H9 (cell line): ENCODE data around the gene BCL2L15. TPM values are rescaled to one million over a fixed set of nuclear protein-coding genes. Genes with fewer than 3 reads are reported as not detected.

Experiments
- DNase-seq: peaks from one replicate; pipeline ENCODE4 v3.0.0-alpha.2; 2017
- H2AFZ ChIP-seq: one replicate; pipeline ENCODE4 v1.6.1; 2013; ENCODE audit warnings: mild to moderate bottlenecking, low read length, control low read depth, moderate library complexity
- H2AK5ac ChIP-seq: 2 replicates; pipeline ENCODE4 v1.6.1; 2013; ENCODE audit warnings: low read length, control low read depth, mixed read lengths; ENCODE audit not compliant: insufficient read length
- H2BK120ac ChIP-seq: one replicate; pipeline ENCODE4 v1.6.1; 2013; ENCODE audit warnings: low read depth, mild to moderate bottlenecking, low read length, control low read depth, inconsistent platforms; ENCODE audit not compliant: poor library complexity, severe bottlenecking
- H2BK12ac ChIP-seq: 2 replicates; pipeline ENCODE4 v1.6.1; 2013; ENCODE audit warnings: low read length, control low read depth, mixed read lengths, low read depth; ENCODE audit not compliant: insufficient read length
- H2BK15ac ChIP-seq: 2 replicates; pipeline ENCODE4 v1.6.1; 2013; ENCODE audit warnings: low read depth, low read length, control low read depth
- H2BK20ac ChIP-seq: one replicate; pipeline ENCODE4 v1.6.1; 2013; ENCODE audit warnings: low read depth, mild to moderate bottlenecking, low read length, control low read depth, inconsistent platforms; ENCODE audit not compliant: poor library complexity, severe bottlenecking
- H2BK5ac ChIP-seq: 2 replicates; pipeline ENCODE4 v1.6.1; 2013; ENCODE audit warnings: low read length, control low read depth, mixed read lengths; ENCODE audit not compliant: insufficient read length
- H3K14ac ChIP-seq: 2 replicates; pipeline ENCODE4 v1.6.1; 2013; ENCODE audit warnings: low read length, control low read depth; ENCODE audit not compliant: insufficient read depth
- H3K18ac ChIP-seq: 2 replicates; pipeline ENCODE4 v1.6.1; 2013; ENCODE audit warnings: low read depth, mild to moderate bottlenecking, mixed read lengths, low read length, control low read depth; ENCODE audit not compliant: insufficient read length
- H3K23ac ChIP-seq: 2 replicates; pipeline ENCODE4 v1.6.1; 2013; ENCODE audit warnings: low read length, control low read depth, mixed read lengths, low read depth; ENCODE audit not compliant: insufficient read length
- H3K23me2 ChIP-seq: 2 replicates; pipeline ENCODE4 v1.6.1; 2013; ENCODE audit warnings: low read depth, mild to moderate bottlenecking, mixed read lengths, low read length, control low read depth; ENCODE audit not compliant: insufficient read length, poor library complexity, severe bottlenecking
- H3K27ac ChIP-seq: 2 replicates; pipeline ENCODE4 v1.5.1; 2013; ENCODE audit warnings: low read length, control low read depth, mixed read lengths, low read depth; ENCODE audit not compliant: insufficient read length
- H3K27me3 ChIP-seq: 2 replicates; pipeline ENCODE4 v1.6.1; 2013; ENCODE audit warnings: low read length, control low read depth, inconsistent platforms; ENCODE audit not compliant: insufficient read depth
- H3K4ac ChIP-seq: 2 replicates; pipeline ENCODE4 v1.6.1; 2013; ENCODE audit warnings: low read depth, mild to moderate bottlenecking, control low read depth, inconsistent platforms, low read length, moderate library complexity
- H3K4me1 ChIP-seq: 2 replicates; pipeline ENCODE4 v1.6.1; 2013; ENCODE audit warnings: low read length, control low read depth, inconsistent platforms; ENCODE audit not compliant: insufficient read depth
- H3K4me2 ChIP-seq: 2 replicates; pipeline ENCODE4 v1.6.1; 2013; ENCODE audit warnings: low read length, control low read depth, mixed read lengths; ENCODE audit not compliant: insufficient read length, insufficient read depth
- H3K56ac ChIP-seq: 2 replicates; pipeline ENCODE4 v1.6.1; 2013; ENCODE audit warnings: low read depth, mild to moderate bottlenecking, mixed read lengths, low read length, control low read depth; ENCODE audit not compliant: insufficient read length
- H3K79me1 ChIP-seq: 2 replicates; pipeline ENCODE4 v1.6.1; 2013; ENCODE audit warnings: low read depth, mild to moderate bottlenecking, moderate library complexity, low read length, control low read depth, inconsistent platforms; ENCODE audit not compliant: insufficient read depth, poor library complexity, severe bottlenecking
- H3K79me2 ChIP-seq: 2 replicates; pipeline ENCODE4 v1.6.1; 2013; ENCODE audit warnings: low read length, control low read depth, inconsistent platforms; ENCODE audit not compliant: insufficient read depth
- H3K9ac ChIP-seq: 2 replicates; pipeline ENCODE4 v1.6.1; 2013; ENCODE audit warnings: low read length, control low read depth, mixed read lengths; ENCODE audit not compliant: insufficient read length; ENCODE audit errors: extremely low read depth
- H3K9me3 ChIP-seq: one replicate; pipeline ENCODE4 v1.6.1; 2013; ENCODE audit warnings: low read depth, low read length, inconsistent platforms; ENCODE audit not compliant: control insufficient read depth
- H3T11ph ChIP-seq: one replicate; pipeline ENCODE4 v1.6.1; 2013; ENCODE audit warnings: mild to moderate bottlenecking, low read length, control low read depth, inconsistent platforms
- H4K20me1 ChIP-seq: one replicate; pipeline ENCODE4 v1.6.1; 2013; ENCODE audit not compliant: control insufficient read depth, insufficient read length, insufficient read depth
- H4K5ac ChIP-seq: 2 replicates; pipeline ENCODE4 v1.6.1; 2013; ENCODE audit warnings: low read depth, mild to moderate bottlenecking, mixed read lengths, low read length, control low read depth; ENCODE audit not compliant: insufficient read length
- H4K8ac ChIP-seq: replicated peaks from 2 replicates; pipeline ENCODE4 v1.6.1; 2013; ENCODE audit warnings: low read length, control low read depth, mixed read lengths, low read depth; ENCODE audit not compliant: insufficient read length
- H4K91ac ChIP-seq: 2 replicates; pipeline ENCODE4 v1.6.1; 2013; ENCODE audit warnings: low read depth, mild to moderate bottlenecking, moderate library complexity, mixed read lengths, low read length, control low read depth; ENCODE audit not compliant: insufficient read length
- H3K27ac Mint-ChIP-seq, 3 experiments: 2 replicates in 2 of 3; 3 replicates in 1 of 3; pipeline ENCODE4 v1.8.0; 2020 to 2021; ENCODE audit warnings: mixed read lengths in 3 of 3, mild to moderate bottlenecking in 1 of 3, moderate library complexity in 1 of 3
- H3K27me3 Mint-ChIP-seq: 2 replicates; pipeline ENCODE4 v1.8.0; 2021; ENCODE audit warnings: low read depth, mild to moderate bottlenecking, moderate library complexity, mixed read lengths
- H3K36me3 Mint-ChIP-seq, 3 experiments: 2 replicates in 2 of 3; 3 replicates in 1 of 3; pipeline ENCODE4 v1.8.0; 2020 to 2021; ENCODE audit warnings: low read depth in 3 of 3, mixed read lengths in 3 of 3; ENCODE audit not compliant: insufficient read depth in 1 of 3
- H3K4me1 Mint-ChIP-seq, 2 experiments: 2 replicates each; pipeline ENCODE4 v1.8.0; 2020; ENCODE audit warnings: mixed read lengths in 2 of 2
- H3K4me3 Mint-ChIP-seq, 2 experiments: 2 replicates in 1 of 2; 3 replicates in 1 of 2; pipeline ENCODE4 v1.8.0; 2020 to 2021; ENCODE audit warnings: mild to moderate bottlenecking in 2 of 2, mixed read lengths in 2 of 2, moderate library complexity in 1 of 2
- H3K9me3 Mint-ChIP-seq, 2 experiments: 2 replicates in 1 of 2; 3 replicates in 1 of 2; pipeline ENCODE4 v1.8.0; 2020; ENCODE audit warnings: mild to moderate bottlenecking in 2 of 2, mixed read lengths in 2 of 2, moderate library complexity in 1 of 2
- WGBS: extraction: QIAGEN DNeasy Blood & Tissue Kit; methylation state at CpG from one replicate; pipeline ENCODE4 v1.1.7; 2013; ENCODE audit warnings: missing lambda C conversion rate, low lambda C conversion rate, mixed read lengths; ENCODE audit not compliant: insufficient read length; ENCODE audit errors: extremely low coverage; 5-methylcytosine and 5-hydroxymethylcytosine counted together
- total RNA-seq: library from RNA; stranded (reverse); gene quantifications from 2 replicates; pipeline ENCODE4 v1.2.1, GENCODE V29; 2021
- TF ChIP-seq, protein P1 (sequence below): fragments of 200-600 bp; sonication (generic); conservative IDR thresholded peaks from 3 replicates; pipeline ENCODE4 v1.8.0; 2021; ENCODE audit warnings: antibody characterized with exemption, mild to moderate bottlenecking

The BCL2L15 gene
- total RNA-seq, 1 experiment from 2014 or later = 0.22 TPM

DNA sequence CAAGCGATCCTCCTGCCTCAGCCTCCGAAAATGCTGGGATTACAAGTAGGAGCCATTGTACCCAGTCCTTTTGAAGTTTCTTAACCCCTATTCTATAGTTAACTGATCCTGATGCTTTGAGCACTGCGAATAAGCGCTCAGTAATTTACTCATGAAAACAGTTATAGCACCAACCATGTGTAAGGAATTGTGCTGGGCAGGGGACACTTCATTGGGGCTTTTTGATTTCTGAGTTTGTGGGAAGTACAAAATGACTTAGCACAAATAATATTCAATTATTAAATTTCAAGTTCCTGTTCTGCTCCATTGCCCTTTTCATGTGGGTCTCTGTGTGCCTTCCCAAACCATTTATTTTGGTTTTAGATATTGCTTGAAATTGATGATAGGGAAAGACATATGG, 35.6 kb upstream of the BCL2L15 start:
- DNase-seq = no peak
- no peak overlapping the region for H3K18ac ChIP-seq
- no peak overlapping the region for H3K23ac ChIP-seq
- no peak overlapping the region for H4K5ac ChIP-seq
- H3K79me2 ChIP-seq = no peaks in the 10 kb centered on the region
- H3T11ph ChIP-seq = no peak overlapping the region
- H3K4me2 ChIP-seq = no peak overlapping the region
- no peak overlapping the region for H2BK15ac ChIP-seq
- TF ChIP-seq, protein P1, sequence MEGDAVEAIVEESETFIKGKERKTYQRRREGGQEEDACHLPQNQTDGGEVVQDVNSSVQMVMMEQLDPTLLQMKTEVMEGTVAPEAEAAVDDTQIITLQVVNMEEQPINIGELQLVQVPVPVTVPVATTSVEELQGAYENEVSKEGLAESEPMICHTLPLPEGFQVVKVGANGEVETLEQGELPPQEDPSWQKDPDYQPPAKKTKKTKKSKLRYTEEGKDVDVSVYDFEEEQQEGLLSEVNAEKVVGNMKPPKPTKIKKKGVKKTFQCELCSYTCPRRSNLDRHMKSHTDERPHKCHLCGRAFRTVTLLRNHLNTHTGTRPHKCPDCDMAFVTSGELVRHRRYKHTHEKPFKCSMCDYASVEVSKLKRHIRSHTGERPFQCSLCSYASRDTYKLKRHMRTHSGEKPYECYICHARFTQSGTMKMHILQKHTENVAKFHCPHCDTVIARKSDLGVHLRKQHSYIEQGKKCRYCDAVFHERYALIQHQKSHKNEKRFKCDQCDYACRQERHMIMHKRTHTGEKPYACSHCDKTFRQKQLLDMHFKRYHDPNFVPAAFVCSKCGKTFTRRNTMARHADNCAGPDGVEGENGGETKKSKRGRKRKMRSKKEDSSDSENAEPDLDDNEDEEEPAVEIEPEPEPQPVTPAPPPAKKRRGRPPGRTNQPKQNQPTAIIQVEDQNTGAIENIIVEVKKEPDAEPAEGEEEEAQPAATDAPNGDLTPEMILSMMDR = no peak
- Mint-ChIP-seq H3K27me3 (peaks cover 25% of the 10 kb centered on the region), H3K36me3 (no peaks in the 10 kb centered on the region), H3K4me1 (no peaks in the 10 kb centered on the region), H3K9me3 (no peaks in the 10 kb centered on the region), H3K4me3 (no peak overlapping the region), H3K27ac (no peak overlapping the region)
- no peak overlapping the region for H3K4ac ChIP-seq
- no peak overlapping the region for H2AK5ac ChIP-seq
- no peak overlapping the region for H4K8ac ChIP-seq
- no CpG with 5 or more reads among the region's 4 CpGs for WGBS
- no peaks in the 10 kb centered on the region for H3K79me1 ChIP-seq
- no peak overlapping the region for H3K9ac ChIP-seq
- H3K9me3 ChIP-seq = no peaks in the 10 kb centered on the region
- H2BK5ac ChIP-seq = no peak overlapping the region
- H3K4me1 ChIP-seq = no peaks in the 10 kb centered on the region
- no peaks in the 10 kb centered on the region for H3K27me3 ChIP-seq
- no peaks in the 10 kb centered on the region for H4K20me1 ChIP-seq
- H3K56ac ChIP-seq = no peak overlapping the region
- H2BK120ac ChIP-seq = no peak overlapping the region
- H3K23me2 ChIP-seq = no peaks in the 10 kb centered on the region
- no peak overlapping the region for H3K14ac ChIP-seq
- no peak overlapping the region for H2BK12ac ChIP-seq
- no peak overlapping the region for H3K27ac ChIP-seq
- H2BK20ac ChIP-seq = no peak overlapping the region
- H2AFZ ChIP-seq = no peak overlapping the region
- no peak overlapping the region for H4K91ac ChIP-seq
